ENCODE results near the gene MYMK. TPM values are rescaled to one million over a fixed set of nuclear protein-coding genes. Genes with fewer than 3 reads are reported as not detected.

Gene MYMK
- total and polyA plus RNA-seq, 2 of the 8 experiments (the other 6 are each of a cell fraction or from before 2014, with no cell fraction given), result not detected

GRCh38 chr9:133532937-133533668, 8.3 kb upstream of the MYMK start (continued):
- TF ChIP-seq CTCF (IDR thresholded peaks at IDR 0.05; ENCODE audit: control extremely low read depth in 1 of 3, insufficient read depth in 1 of 3, low read depth in 1 of 3, low read length in 3 of 3), result peak in 2 of 3 experiments; percentile 82 to 89; a peak in 3 of 4 replicates
- TF ChIP-seq CREB1 (IDR thresholded peaks at IDR 0.05), result 0 out of 2 replicates have a peak, but pooled peaks have one; percentile 54
- no peak for TF ChIP-seq NANOG (IDR thresholded peaks at IDR 0.05; ENCODE audit: insufficient read depth, low read depth, low read length, poor library complexity, severe bottlenecking)
- TF ChIP-seq KDM1A (IDR thresholded peaks at IDR 0.05; ENCODE audit: borderline replicate concordance, low read length), result no peak
- peak; percentile 41; the same call in 1 of the 2 replicates for TF ChIP-seq TEAD4 (IDR thresholded peaks at IDR 0.05; ENCODE audit: low read depth, low read length)
- no peak for TF ChIP-seq POU5F1 (IDR thresholded peaks at IDR 0.05; ENCODE audit: low read depth, low read length)
- TF ChIP-seq TCF12 (IDR thresholded peaks at IDR 0.05; ENCODE audit: low read depth, low read length), result 0 out of 2 replicates have a peak, but pooled peaks have one; percentile 31
- TF ChIP-seq E2F6 (IDR thresholded peaks at IDR 0.05), result no peak
